Gastrocnemius medialis (tissue), 4 donors: ENCODE data around the gene BRIP1.

Source experiments
- CTCF ChIP-seq, 5 experiments: fragments of 450-650 bp in 3 of 5; fragments of 200-600 bp in 2 of 5; sonication (generic) in 2 of 5; IDR thresholded peaks in 4 of 5; conservative IDR thresholded peaks in 1 of 5; 1 replicate in 4 of 5; 2 replicates in 1 of 5; pipeline ENCODE4 v1.5.1; 2016 to 2019; ENCODE audit warnings: antibody characterized with exemption in 5 of 5, mild to moderate bottlenecking in 3 of 5, moderate library complexity in 3 of 5
- POLR2A ChIP-seq, 2 donors: fragments of 450-650 bp; IDR thresholded peaks; one replicate each; pipeline ENCODE4 v1.6.1; 2017; ENCODE audit warnings: antibody characterized with exemption in 2 of 2, mild to moderate bottlenecking in 2 of 2, moderate library complexity in 2 of 2

- TF ChIP-seq CTCF (IDR thresholded peaks at IDR 0.05 in 4 of 5, conservative IDR thresholded peaks at IDR 0.05 in 1 of 5) = no peak
- TF ChIP-seq POLR2A (IDR thresholded peaks at IDR 0.05) = no peak
These were observed 21.5 kb upstream of the BRIP1 start for GRCh38 chr17:61884864-61885263.
